ENCODE measurements around the gene SMU1. TPM values are rescaled to one million over a fixed set of nuclear protein-coding genes. Genes with fewer than 3 reads are reported as not detected.

The SMU1 gene
- total and polyA plus RNA-seq, 2 donors (not counting 3 experiments of a cell fraction or from before 2014, with no cell fraction given): 8.5 to 21.7 TPM

DNA sequence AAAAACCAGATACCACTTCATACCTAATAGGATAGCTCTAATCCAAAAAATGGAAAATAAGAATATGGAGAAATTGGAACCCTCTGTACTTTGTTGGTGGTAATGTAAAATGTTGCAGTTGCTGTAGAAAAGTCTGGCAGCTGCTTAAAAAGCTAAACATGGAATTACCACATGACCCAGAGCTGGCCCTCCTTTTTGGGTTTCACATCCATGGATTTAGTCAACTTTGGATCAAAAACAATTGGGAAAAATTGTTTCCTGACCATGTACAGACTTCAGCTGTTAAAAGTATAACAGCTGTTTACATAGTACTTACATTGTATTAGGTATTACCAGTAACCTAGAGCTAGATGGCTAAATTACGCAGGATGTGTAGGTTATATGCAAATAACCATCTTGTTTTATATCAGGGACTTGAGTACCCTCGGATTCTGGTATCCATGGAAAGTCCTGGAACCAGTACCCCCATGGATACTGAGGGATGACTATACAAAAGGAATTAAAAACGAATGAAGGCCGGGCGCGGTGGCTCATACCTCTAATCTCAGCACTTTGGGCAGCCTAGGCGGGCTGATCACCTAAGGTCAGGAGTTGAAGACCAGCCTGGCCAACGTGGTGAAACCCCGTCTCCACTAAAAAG lies 35.6 kb downstream of the SMU1 start:
- Histone ChIP-seq H3K79me2 (ENCODE audit: control insufficient read depth, insufficient read depth, low read length) (peaks cover 2% of the 10 kb centered on the region), H3K4me3 (replicated peaks in 1 of 3; ENCODE audit: insufficient read depth in 1 of 3, low read depth in 1 of 3, low read length in 3 of 3) (no peak overlapping the region), H3K4me1 (ENCODE audit: control insufficient read depth, extremely low read depth, insufficient read depth, low read length) (peaks cover 11% of the 10 kb centered on the region), H3K9ac (replicated peaks; ENCODE audit: extremely low read depth, insufficient read depth, low read length) (no peak overlapping the region), H3K27me3 (ENCODE audit: control insufficient read depth in 2 of 2, insufficient read depth in 2 of 2, low read length in 2 of 2) (no peaks in the 10 kb centered on the region), H4K20me1 (replicated peaks; ENCODE audit: control insufficient read depth, extremely low read depth, insufficient read depth, low read length) (peaks cover 3% of the 10 kb centered on the region), H3K4me2 (ENCODE audit: insufficient read depth, low read length) (no peak overlapping the region), H3K9me3 (replicated peaks; ENCODE audit: control insufficient read depth, insufficient read depth, low read length) (no peaks in the 10 kb centered on the region), H3K27ac (ENCODE audit: insufficient read depth, low read depth, low read length) (no peak overlapping the region), H2AFZ (ENCODE audit: low read depth, low read length) (no peak overlapping the region), H3K9me1 (replicated peaks; ENCODE audit: control insufficient read depth, extremely low read depth, insufficient read depth, low read length) (no peaks in the 10 kb centered on the region), H3K36me3 (ENCODE audit: control insufficient read depth in 2 of 2, extremely low read depth in 1 of 2, insufficient read depth in 2 of 2, low read length in 2 of 2) (peaks cover 24 to 29% of the 10 kb centered on the region in 2 experiments)
- FAIRE-seq (no peak), DNase-seq (ENCODE audit: low read depth, low spot score) (no peak)
- TF ChIP-seq EZH2 (IDR thresholded peaks at IDR 0.05; ENCODE audit: borderline replicate concordance, low read depth, low read length, severe bottlenecking): no peak
- POLR2A ChIA-PET: interaction anchor here (1.1 to 3.4 kb wide), 2 partner anchors 13 to 16 kb away, joined by 8 to 21 read pairs; partner anchors contain the start of gene DNAJA1
- intact Hi-C loops (cut with micrococcal nuclease) (loop anchor here (5.0 kb wide), 1 partner anchor 664 kb away; no protein-coding TSS in a partner anchor), dilution Hi-C loops (cut with MboI; ENCODE audit: extremely low pct_ligation_motif_present, low sequenced_read_pairs) (no loop called here)
- CTCF ChIA-PET: interaction anchor here (0.6 to 1.7 kb wide), 3 partner anchors 11 to 662 kb away, joined by 3 to 4 read pairs (median 3); no protein-coding TSS in a partner anchor
- no TSS peak for BruUV-seq (replicated peaks)

DNA sequence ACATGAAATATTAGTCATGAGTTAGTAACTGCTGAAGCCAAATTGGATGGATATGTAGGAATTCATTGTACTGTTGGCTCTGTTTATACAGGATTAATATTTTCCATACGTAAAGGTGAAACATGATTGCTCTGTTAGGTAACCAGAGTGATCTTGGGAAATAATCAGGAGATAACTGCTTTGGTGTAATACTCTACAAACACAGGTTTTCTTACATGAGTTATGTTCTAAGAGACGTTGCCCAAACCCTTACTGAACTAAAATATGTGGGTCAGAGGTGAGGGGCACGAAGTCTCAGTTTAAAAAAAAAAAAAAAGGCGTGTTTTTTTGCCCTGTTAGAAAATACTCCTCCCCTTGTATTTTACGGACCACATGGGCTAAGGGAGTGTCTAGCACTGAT lies 43.6 kb downstream of the SMU1 start:
- POLR2A ChIA-PET: interaction anchor here (1.4 kb wide), 1 partner anchor 8 kb away, joined by 4 read pairs; the partner anchor contains the start of gene DNAJA1
- CTCF ChIA-PET: no interaction called here
- FAIRE-seq: no peak

More for the DNA sequence above, 43.6 kb downstream of the SMU1 start:
- no peak overlapping the region for H3K9ac ChIP-seq (replicated peaks; ENCODE audit: extremely low read depth, insufficient read depth, low read length)
- no TSS peak for BruUV-seq (replicated peaks)
- no peak overlapping the region for H3K4me2 ChIP-seq (ENCODE audit: insufficient read depth, low read length)
- no peaks in the 10 kb centered on the region for H3K9me1 ChIP-seq (replicated peaks; ENCODE audit: control insufficient read depth, extremely low read depth, insufficient read depth, low read length)
- no peak overlapping the region for H3K27ac ChIP-seq (ENCODE audit: insufficient read depth, low read depth, low read length)
- no peak overlapping the region for H2AFZ ChIP-seq (ENCODE audit: low read depth, low read length)
- no peak for DNase-seq (ENCODE audit: low read depth, low spot score)
- TF ChIP-seq POLR2AphosphoS5 (IDR thresholded peaks at IDR 0.05; ENCODE audit: insufficient read depth, low read depth, low read length): no peak
- no peak for TF ChIP-seq GATA2 (IDR thresholded peaks at IDR 0.05; ENCODE audit: insufficient read depth, insufficient read length, low read depth, low read length)
- no peak for TF ChIP-seq JUN (IDR thresholded peaks at IDR 0.05; ENCODE audit: borderline replicate concordance, insufficient read depth, insufficient read length, low read depth)
- TF ChIP-seq FOS (IDR thresholded peaks at IDR 0.05; ENCODE audit: borderline replicate concordance, insufficient read depth, low read length): no peak
- TF ChIP-seq, protein P1, sequence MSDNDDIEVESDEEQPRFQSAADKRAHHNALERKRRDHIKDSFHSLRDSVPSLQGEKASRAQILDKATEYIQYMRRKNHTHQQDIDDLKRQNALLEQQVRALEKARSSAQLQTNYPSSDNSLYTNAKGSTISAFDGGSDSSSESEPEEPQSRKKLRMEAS (IDR thresholded peaks at IDR 0.05; ENCODE audit: insufficient read depth, insufficient read length): no peak
- no peak for TF ChIP-seq MYC (IDR thresholded peaks at IDR 0.05; ENCODE audit: low read depth, low read length)
- no peak for TF ChIP-seq EZH2 (IDR thresholded peaks at IDR 0.05; ENCODE audit: borderline replicate concordance, low read depth, low read length, severe bottlenecking)
- TF ChIP-seq, protein P2, sequence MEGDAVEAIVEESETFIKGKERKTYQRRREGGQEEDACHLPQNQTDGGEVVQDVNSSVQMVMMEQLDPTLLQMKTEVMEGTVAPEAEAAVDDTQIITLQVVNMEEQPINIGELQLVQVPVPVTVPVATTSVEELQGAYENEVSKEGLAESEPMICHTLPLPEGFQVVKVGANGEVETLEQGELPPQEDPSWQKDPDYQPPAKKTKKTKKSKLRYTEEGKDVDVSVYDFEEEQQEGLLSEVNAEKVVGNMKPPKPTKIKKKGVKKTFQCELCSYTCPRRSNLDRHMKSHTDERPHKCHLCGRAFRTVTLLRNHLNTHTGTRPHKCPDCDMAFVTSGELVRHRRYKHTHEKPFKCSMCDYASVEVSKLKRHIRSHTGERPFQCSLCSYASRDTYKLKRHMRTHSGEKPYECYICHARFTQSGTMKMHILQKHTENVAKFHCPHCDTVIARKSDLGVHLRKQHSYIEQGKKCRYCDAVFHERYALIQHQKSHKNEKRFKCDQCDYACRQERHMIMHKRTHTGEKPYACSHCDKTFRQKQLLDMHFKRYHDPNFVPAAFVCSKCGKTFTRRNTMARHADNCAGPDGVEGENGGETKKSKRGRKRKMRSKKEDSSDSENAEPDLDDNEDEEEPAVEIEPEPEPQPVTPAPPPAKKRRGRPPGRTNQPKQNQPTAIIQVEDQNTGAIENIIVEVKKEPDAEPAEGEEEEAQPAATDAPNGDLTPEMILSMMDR (IDR thresholded peaks at IDR 0.05; ENCODE audit: extremely low read depth in 1 of 2, insufficient read depth in 1 of 2, low read depth in 1 of 2, low read length in 2 of 2): no peak
- no peak for TF ChIP-seq POLR2A (IDR thresholded peaks at IDR 0.05; ENCODE audit: low read depth, low read length)
- no peak overlapping the region for H3K4me3 ChIP-seq (replicated peaks in 1 of 3; ENCODE audit: insufficient read depth in 1 of 3, low read depth in 1 of 3, low read length in 3 of 3)
- peaks cover 12% of the 10 kb centered on the region for H4K20me1 ChIP-seq (replicated peaks; ENCODE audit: control insufficient read depth, extremely low read depth, insufficient read depth, low read length)
- H3K9me3 ChIP-seq (replicated peaks; ENCODE audit: control insufficient read depth, insufficient read depth, low read length): no peaks in the 10 kb centered on the region
- peaks cover 18% of the 10 kb centered on the region for H3K4me1 ChIP-seq (ENCODE audit: control insufficient read depth, extremely low read depth, insufficient read depth, low read length)
- dilution Hi-C loops (cut with MboI; ENCODE audit: extremely low pct_ligation_motif_present, low sequenced_read_pairs) (no loop called here), intact Hi-C loops (cut with micrococcal nuclease) (no loop called here)
- H3K27me3 ChIP-seq (ENCODE audit: control insufficient read depth in 2 of 2, insufficient read depth in 2 of 2, low read length in 2 of 2): no peaks in the 10 kb centered on the region
- H3K36me3 ChIP-seq (ENCODE audit: control insufficient read depth in 2 of 2, extremely low read depth in 1 of 2, insufficient read depth in 2 of 2, low read length in 2 of 2): peaks cover 36 to 51% of the 10 kb centered on the region in 2 experiments
- H3K79me2 ChIP-seq (ENCODE audit: control insufficient read depth, insufficient read depth, low read length): peaks cover 69% of the 10 kb centered on the region

Data from endothelial cell of umbilical vein (primary cell).